GM21360 (cell line): Measurements from ENCODE around the gene GRK4.

Experiments
- ATAC-seq: cut with Tn5 transposase; IDR thresholded peaks from one replicate; pipeline ENCODE4 v1.9.1; 2021; ENCODE audit warnings: mild to moderate bottlenecking, moderate library complexity; ENCODE audit not compliant: unreplicated experiment

The GRK4 gene

GRCh38 chr4:3010998-3011397 lies 47.6 kb downstream of the GRK4 start:
- no peak for ATAC-seq

- no peak for ATAC-seq
Measured at GRCh38 chr4:3011456-3012220, 48.3 kb downstream of the GRK4 start.

- ATAC-seq: no peak
Measured at GRCh38 chr4:3013323-3013722, 50.0 kb downstream of the GRK4 start.

- no peak for ATAC-seq
Measured at GRCh38 chr4:3013839-3014350, 50.5 kb downstream of the GRK4 start.

- no peak for ATAC-seq
Measured at GRCh38 chr4:3016961-3017360, 53.6 kb downstream of the GRK4 start.

GRCh38 chr4:3017504-3017903 lies 54.1 kb downstream of the GRK4 start:
- ATAC-seq: no peak

GRCh38 chr4:3019145-3019846 lies 55.9 kb downstream of the GRK4 start:
- no peak for ATAC-seq

GRCh38 chr4:3021127-3021526 lies 57.8 kb downstream of the GRK4 start:
- no peak for ATAC-seq

GRCh38 chr4:3021627-3022026 lies 58.3 kb downstream of the GRK4 start:
- no peak for ATAC-seq

- no peak for ATAC-seq
Measured at GRCh38 chr4:3022112-3022511, 58.7 kb downstream of the GRK4 start.

- no peak for ATAC-seq
Measured at GRCh38 chr4:3022651-3023050, 59.3 kb downstream of the GRK4 start.

GRCh38 chr4:3025881-3026280 lies 62.5 kb downstream of the GRK4 start:
- ATAC-seq: no peak

GRCh38 chr4:3026540-3026939 lies 63.2 kb downstream of the GRK4 start:
- ATAC-seq: no peak

- no peak for ATAC-seq
Measured at GRCh38 chr4:3029464-3029863, 66.1 kb downstream of the GRK4 start.

GRCh38 chr4:3030566-3031356 lies 67.4 kb downstream of the GRK4 start:
- ATAC-seq: no peak

GRCh38 chr4:3031357-3032082 lies 68.1 kb downstream of the GRK4 start:
- ATAC-seq: no peak

- no peak for ATAC-seq
Measured at GRCh38 chr4:3034231-3034630, 70.9 kb downstream of the GRK4 start.

- ATAC-seq: no peak
Measured at GRCh38 chr4:3035249-3035648, 71.9 kb downstream of the GRK4 start.

GRCh38 chr4:3035674-3036073 lies 72.3 kb downstream of the GRK4 start:
- no peak for ATAC-seq

GRCh38 chr4:3036131-3036952 lies 73.0 kb downstream of the GRK4 start:
- ATAC-seq: no peak
